B cell (primary cell): Measurements from ENCODE around the gene CCDC85A. TPM values are rescaled to one million over a fixed set of nuclear protein-coding genes. Genes with fewer than 3 reads are reported as not detected.

Experiments
- ATAC-seq: fragments of 200-7000 bp; cut with Tn5 transposase; one replicate; pipeline ENCODE4 v1.10.0; 2021; ENCODE audit warnings: low read depth, mild to moderate bottlenecking, moderate number of reproducible peaks, moderate library complexity
- CTCF ChIA-PET: fragments of 350-600 bp; sonication (Branson Sonifier 250); formaldehyde crosslinking; loops from one replicate; lab custom pipeline; 2021; ENCODE audit warnings: antibody characterized with exemption, inconsistent platforms; lab: Charles Lee
- POLR2A ChIA-PET: fragments of 350-600 bp; sonication (Branson Sonifier 250); formaldehyde crosslinking; loops from one replicate; lab custom pipeline; 2021; ENCODE audit warnings: antibody characterized with exemption; lab: Charles Lee
- DNase-seq: peaks from one replicate; pipeline ENCODE4 v3.0.0; 2013
- H2AFZ ChIP-seq: 2 replicates; pipeline ENCODE4 v1.6.1; 2012; ENCODE audit warnings: mild to moderate bottlenecking, low read depth, low read length; ENCODE audit not compliant: insufficient read depth, poor library complexity, severe bottlenecking
- H3K27ac ChIP-seq, 2 donors: 1 replicate in 1 of 2; 2 replicates in 1 of 2; pipeline ENCODE4 v1.5.1; 2012 to 2013; ENCODE audit warnings: low read length in 2 of 2, mild to moderate bottlenecking in 2 of 2, moderate library complexity in 1 of 2
- H3K27me3 ChIP-seq, 4 experiments: fragments of 200-600 bp in 1 of 4; sonication (generic) in 1 of 4; replicated peaks in 1 of 4; 1 replicate in 2 of 4; 2 replicates in 2 of 4; pipeline versions ENCODE4 v1.6.1 to v1.7.0; 2013 to 2016; ENCODE audit warnings: low read length in 3 of 4, mild to moderate bottlenecking in 2 of 4, mixed read lengths in 1 of 4, moderate library complexity in 1 of 4; ENCODE audit not compliant: insufficient read depth in 4 of 4, control insufficient read depth in 3 of 4; ENCODE audit errors: control extremely low read depth in 1 of 4
- H3K36me3 ChIP-seq, 2 experiments: replicated peaks in 1 of 2; 1 replicate in 1 of 2; 2 replicates in 1 of 2; pipeline versions ENCODE4 v1.6.1 to v1.7.1; 2013; ENCODE audit warnings: low read length in 1 of 2; ENCODE audit not compliant: insufficient read depth in 2 of 2, control insufficient read depth in 1 of 2; ENCODE audit errors: control extremely low read depth in 1 of 2, extremely low read depth in 1 of 2
- H3K4me1 ChIP-seq, 2 donors: fragments of 200-600 bp in 1 of 2; sonication (generic) in 1 of 2; 1 replicate in 1 of 2; 2 replicates in 1 of 2; pipeline versions ENCODE4 v1.5.1 to v1.6.1; 2013 to 2017; ENCODE audit warnings: low read length in 2 of 2; ENCODE audit not compliant: control insufficient read depth in 2 of 2, insufficient read depth in 2 of 2
- H3K4me2 ChIP-seq: replicated peaks from 2 replicates; pipeline ENCODE3; 2012; ENCODE audit warnings: mild to moderate bottlenecking, low read depth, low read length; ENCODE audit not compliant: poor library complexity, severe bottlenecking
- H3K4me3 ChIP-seq, 5 experiments: fragments of 200-600 bp in 1 of 5; sonication (generic) in 1 of 5; 1 replicate in 3 of 5; 2 replicates in 2 of 5; pipeline versions ENCODE4 v1.5.1 to v1.7.0; 2011 to 2016; ENCODE audit warnings: low read length in 4 of 5, mild to moderate bottlenecking in 4 of 5, low read depth in 2 of 5, control low read depth in 1 of 5, moderate library complexity in 1 of 5; ENCODE audit not compliant: insufficient read depth in 1 of 5; ENCODE audit errors: control extremely low read depth in 1 of 5, extremely low read depth in 1 of 5
- H3K79me2 ChIP-seq: fragments of 200-600 bp; sonication (generic); one replicate; pipeline ENCODE4 v1.6.0; 2016; ENCODE audit warnings: low read length; ENCODE audit not compliant: control insufficient read depth, insufficient read depth
- H3K9ac ChIP-seq: fragments of 200-600 bp; sonication (generic); 2 replicates; pipeline ENCODE4 v1.6.1; 2017; ENCODE audit warnings: mild to moderate bottlenecking, low read length, moderate library complexity
- H3K9me3 ChIP-seq, 3 donors: one replicate each; pipeline versions ENCODE4 v1.6.1 to v1.7.1; 2013; ENCODE audit warnings: low read length in 2 of 3; ENCODE audit not compliant: control insufficient read depth in 2 of 3, insufficient read depth in 1 of 3; ENCODE audit errors: control extremely low read depth in 1 of 3
- H4K20me1 ChIP-seq: 2 replicates; pipeline ENCODE4 v1.6.0; 2012; ENCODE audit warnings: mild to moderate bottlenecking, low read length; ENCODE audit not compliant: insufficient read depth, control insufficient read depth, poor library complexity, severe bottlenecking
- H3K27ac Mint-ChIP-seq: one replicate; pipeline ENCODE4 v1.8.0; 2021; ENCODE audit warnings: mixed read lengths
- H3K27me3 Mint-ChIP-seq: one replicate; pipeline ENCODE4 v1.8.0; 2021; ENCODE audit warnings: mixed read lengths
- H3K4me1 Mint-ChIP-seq: one replicate; pipeline ENCODE4 v1.8.0; 2021; ENCODE audit warnings: mixed read lengths
- H3K4me3 Mint-ChIP-seq: one replicate; pipeline ENCODE4 v1.8.0; 2021; ENCODE audit warnings: mixed read lengths
- H3K9me3 Mint-ChIP-seq: one replicate; pipeline ENCODE4 v1.8.0; 2022; ENCODE audit warnings: mixed read lengths; ENCODE audit not compliant: insufficient read depth
- CTCF ChIP-seq: fragments of 200-600 bp; IDR thresholded peaks from one replicate; pipeline ENCODE4 v1.8.0; 2022; ENCODE audit warnings: antibody characterized with exemption, mild to moderate bottlenecking
- EZH2 ChIP-seq: IDR thresholded peaks from 2 replicates; pipeline ENCODE4 v1.6.1; 2012; ENCODE audit warnings: borderline replicate concordance, low read depth, mild to moderate bottlenecking, moderate library complexity, low read length; ENCODE audit not compliant: insufficient read depth, poor library complexity, severe bottlenecking
- WGBS: methylation state at CpG from one replicate; pipeline ENCODE4 v1.1.5; 2013; ENCODE audit warnings: missing lambda C conversion rate; ENCODE audit not compliant: insufficient coverage; 5-methylcytosine and 5-hydroxymethylcytosine counted together
- intact Hi-C: fragments of 100-400 bp; cut with micrococcal nuclease; formaldehyde crosslinking; loops from one replicate; pipeline ENCODE4 v1.10.0; 2022
- polyA plus RNA-seq: library from polyadenylated mRNA; depleted of rRNA; stranded (reverse); fragments of >200 nt; gene quantifications from 2 replicates; pipeline ENCODE4 v1.2.3, GENCODE V29; 2012
- total RNA-seq, 2 donors: library from RNA; stranded (reverse); fragments of 120-200 nt in 1 of 2; gene quantifications; 1 replicate in 1 of 2; 2 replicates in 1 of 2; pipeline versions ENCODE4 v1.2.3 to v1.2.4, GENCODE V29; 2013 to 2022

Gene CCDC85A
- total and polyA plus RNA-seq, 2 donors (not counting 1 experiment from before 2014, with no cell fraction given): 0.15 TPM; not detected in 1

GRCh38 chr2:56334622-56335021, 150.8 kb downstream of the CCDC85A start:
- Histone ChIP-seq H3K9me3 (peaks cover 0 to 3% (median 0%) of the 10 kb centered on the region in 3 donors), H4K20me1 (no peaks in the 10 kb centered on the region), H3K4me1 (no peaks in the 10 kb centered on the region), H3K4me2 (no peak overlapping the region), H3K36me3 (no peaks in the 10 kb centered on the region), H3K27ac (no peak overlapping the region), H2AFZ (no peak overlapping the region), H3K9ac (no peak overlapping the region), H3K79me2 (no peaks in the 10 kb centered on the region), H3K27me3 (no peaks in the 10 kb centered on the region), H3K4me3 (no peak overlapping the region)
- DNase-seq (no peak), ATAC-seq (no peak)
- Mint-ChIP-seq H3K27ac (no peak overlapping the region), H3K9me3 (no peaks in the 10 kb centered on the region), H3K27me3 (no peaks in the 10 kb centered on the region), H3K4me1 (no peaks in the 10 kb centered on the region), H3K4me3 (no peak overlapping the region)
- TF ChIP-seq EZH2 (no peak), CTCF (no peak)
- ChIA-PET CTCF (no interaction called here), POLR2A (no interaction called here)
- intact Hi-C loops: no loop called here

GRCh38 chr2:56335101-56335500, 151.3 kb downstream of the CCDC85A start:
- POLR2A ChIA-PET: no interaction called here
- no peak for ATAC-seq
- H3K27me3 Mint-ChIP-seq: no peaks in the 10 kb centered on the region

More at GRCh38 chr2:56335101-56335500, 151.3 kb downstream of the CCDC85A start:
- no peaks in the 10 kb centered on the region for H3K27me3 ChIP-seq
- no peaks in the 10 kb centered on the region for H3K79me2 ChIP-seq
- intact Hi-C loops: no loop called here
- H3K4me1 ChIP-seq: no peaks in the 10 kb centered on the region
- no peak overlapping the region for H3K4me2 ChIP-seq
- Mint-ChIP-seq H3K4me1 (no peaks in the 10 kb centered on the region), H3K4me3 (no peak overlapping the region), H3K9me3 (no peaks in the 10 kb centered on the region), H3K27ac (no peak overlapping the region)
- DNase-seq: no peak
- CTCF ChIA-PET: no interaction called here
- TF ChIP-seq CTCF (no peak), EZH2 (no peak)
- WGBS: 100% methylated on average over 1 of the region's 3 CpGs
- H4K20me1 ChIP-seq: no peaks in the 10 kb centered on the region
- H3K9me3 ChIP-seq: peaks cover 0 to 3% (median 0%) of the 10 kb centered on the region in 3 donors
- no peaks in the 10 kb centered on the region for H3K36me3 ChIP-seq
- H3K4me3 ChIP-seq: no peak overlapping the region
- no peak overlapping the region for H3K9ac ChIP-seq
- H3K27ac ChIP-seq: no peak overlapping the region
- no peak overlapping the region for H2AFZ ChIP-seq
